ENCODE results near the gene C21orf91.

GRCh38 chr21:17866590-17866989, 47.4 kb upstream of the C21orf91 start:
- TF ChIP-seq, protein P1, sequence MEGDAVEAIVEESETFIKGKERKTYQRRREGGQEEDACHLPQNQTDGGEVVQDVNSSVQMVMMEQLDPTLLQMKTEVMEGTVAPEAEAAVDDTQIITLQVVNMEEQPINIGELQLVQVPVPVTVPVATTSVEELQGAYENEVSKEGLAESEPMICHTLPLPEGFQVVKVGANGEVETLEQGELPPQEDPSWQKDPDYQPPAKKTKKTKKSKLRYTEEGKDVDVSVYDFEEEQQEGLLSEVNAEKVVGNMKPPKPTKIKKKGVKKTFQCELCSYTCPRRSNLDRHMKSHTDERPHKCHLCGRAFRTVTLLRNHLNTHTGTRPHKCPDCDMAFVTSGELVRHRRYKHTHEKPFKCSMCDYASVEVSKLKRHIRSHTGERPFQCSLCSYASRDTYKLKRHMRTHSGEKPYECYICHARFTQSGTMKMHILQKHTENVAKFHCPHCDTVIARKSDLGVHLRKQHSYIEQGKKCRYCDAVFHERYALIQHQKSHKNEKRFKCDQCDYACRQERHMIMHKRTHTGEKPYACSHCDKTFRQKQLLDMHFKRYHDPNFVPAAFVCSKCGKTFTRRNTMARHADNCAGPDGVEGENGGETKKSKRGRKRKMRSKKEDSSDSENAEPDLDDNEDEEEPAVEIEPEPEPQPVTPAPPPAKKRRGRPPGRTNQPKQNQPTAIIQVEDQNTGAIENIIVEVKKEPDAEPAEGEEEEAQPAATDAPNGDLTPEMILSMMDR (IDR thresholded peaks at IDR 0.05) = no peak
- no peak for TF ChIP-seq ZFX (IDR thresholded peaks at IDR 0.05; ENCODE audit: borderline replicate concordance)

Measured in 22Rv1 (cell line).